Fibroblast of skin of scalp (primary cell): Measurements from ENCODE around the gene MED27.

Source experiments
- DNase-seq: peaks from one replicate; pipeline ENCODE4 v3.0.0-alpha.2; 2013

MED27 gene

DNA sequence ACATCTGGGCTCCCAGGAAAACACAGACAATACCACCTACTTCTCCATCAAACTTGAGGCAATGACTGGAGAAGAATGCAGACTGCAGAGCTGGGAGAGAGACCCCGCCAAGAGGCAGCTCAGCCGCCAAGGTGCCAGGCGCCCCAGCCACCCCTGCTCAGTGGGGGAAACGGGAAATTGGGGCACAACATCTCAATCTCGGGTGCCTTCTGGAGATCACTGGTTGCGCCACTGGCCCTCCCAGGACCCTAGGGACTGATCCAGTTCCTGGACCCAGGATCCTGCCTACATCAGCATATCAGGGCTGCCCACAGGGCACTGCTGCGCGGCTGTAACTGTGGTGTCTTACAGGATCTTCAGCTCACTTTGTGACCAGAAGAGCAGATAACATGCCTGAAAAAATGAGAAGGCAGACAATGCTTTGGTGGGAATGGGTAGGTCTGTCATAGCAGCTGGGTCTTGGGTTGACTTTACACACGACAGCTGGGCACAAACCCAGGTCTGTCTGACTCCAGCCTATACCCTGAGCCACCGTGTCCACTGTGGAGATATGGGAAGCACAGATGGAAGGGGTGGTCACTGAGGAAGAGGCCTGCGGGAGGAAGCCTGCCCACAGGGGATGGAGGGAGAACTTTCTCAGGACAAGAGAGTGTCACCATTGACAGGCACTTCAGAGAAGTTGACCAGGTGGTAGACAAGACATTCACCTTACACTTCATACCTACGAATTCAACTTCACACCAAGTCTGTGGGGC is 204.6 kb downstream of the MED27 start:
- no peak for DNase-seq

- no peak for DNase-seq
Observed at GRCh38 chr9:131874447-131874846, 205.2 kb downstream of the MED27 start.

- DNase-seq, result no peak
Observed at GRCh38 chr9:131873891-131874440, 205.7 kb downstream of the MED27 start.

GRCh38 chr9:131873335-131873734 is 206.3 kb downstream of the MED27 start:
- no peak for DNase-seq

DNA sequence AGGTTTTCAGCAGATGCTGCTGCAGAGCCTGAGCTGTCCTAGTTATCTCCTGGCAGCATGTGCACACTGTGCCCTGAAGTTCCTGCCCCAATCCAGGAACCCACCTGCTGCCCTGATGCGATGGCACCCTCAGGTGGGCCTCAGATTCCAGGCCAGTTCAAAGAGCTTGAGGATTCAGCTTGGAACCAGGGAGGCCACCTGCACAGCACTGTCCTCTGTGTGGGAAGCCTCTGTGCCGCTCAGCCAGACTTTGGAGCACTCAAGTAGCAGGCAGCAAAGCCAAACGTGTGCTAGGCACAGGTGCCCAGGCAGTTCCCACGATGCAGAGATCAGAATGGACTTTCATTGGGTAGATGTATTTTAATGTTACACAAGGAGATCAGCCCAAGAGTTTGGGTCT is 207.0 kb downstream of the MED27 start:
- DNase-seq, result no peak

DNA sequence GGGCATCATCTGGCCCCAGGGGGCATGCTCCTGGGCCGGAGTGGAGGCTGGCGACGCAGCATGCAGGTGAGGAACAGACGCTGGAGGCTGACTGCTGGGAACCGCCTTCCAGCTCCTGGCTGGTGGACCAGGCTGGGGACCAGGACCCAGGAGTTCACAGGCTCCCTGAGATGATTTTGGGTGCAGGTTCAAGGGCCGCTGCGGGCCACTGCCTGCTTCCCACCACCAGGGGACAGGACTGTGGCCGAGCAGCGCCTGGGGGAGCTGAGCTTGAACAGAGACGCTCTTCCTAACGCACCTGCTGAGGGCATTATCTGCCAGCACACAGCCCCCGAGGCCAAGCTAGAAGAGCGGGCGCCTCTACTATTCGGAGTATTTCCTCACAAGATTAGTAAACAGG is 207.7 kb downstream of the MED27 start:
- DNase-seq, result no peak

- DNase-seq, result no peak
Observed at GRCh38 chr9:131870156-131870555, 209.5 kb downstream of the MED27 start.

DNA sequence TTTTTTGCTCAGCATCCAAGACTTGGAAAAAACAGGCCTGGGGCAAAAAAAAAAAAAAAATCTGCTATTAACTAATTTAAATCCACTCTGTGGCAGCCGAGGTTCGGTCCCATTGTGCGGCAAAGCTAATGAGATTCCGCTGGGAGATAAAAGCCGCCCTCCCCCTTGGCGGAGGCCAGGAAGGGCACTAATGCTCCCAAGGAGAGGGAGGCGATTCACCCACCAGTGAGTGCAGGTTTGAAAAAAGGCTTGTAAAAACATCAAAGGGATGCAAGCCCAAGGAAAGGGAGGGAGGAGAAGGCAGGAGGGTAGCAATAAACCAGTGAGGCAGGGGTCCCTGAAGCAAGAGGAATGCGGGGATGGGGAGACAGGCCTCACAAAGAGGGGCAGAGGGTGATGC is 210.3 kb downstream of the MED27 start:
- no peak for DNase-seq

DNA sequence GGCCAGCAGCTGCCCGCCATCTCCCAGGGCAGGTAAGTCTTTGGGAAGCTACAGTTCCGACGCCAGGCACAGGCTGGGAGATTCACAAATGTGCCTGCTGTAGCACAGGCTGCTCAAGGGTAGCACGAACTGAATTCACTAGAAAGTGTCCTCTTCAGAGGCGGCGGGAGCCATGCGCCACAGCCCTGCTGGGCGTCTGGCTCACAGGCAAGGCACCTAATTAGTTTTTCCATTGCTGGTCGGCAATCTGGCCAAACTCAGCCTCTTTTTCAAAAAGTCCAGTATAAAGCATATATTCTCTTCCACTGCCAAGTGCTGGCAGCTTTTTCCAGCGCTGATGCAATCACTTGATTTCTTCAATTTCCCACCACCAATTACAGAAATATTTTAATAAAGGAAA is 210.9 kb downstream of the MED27 start:
- DNase-seq, result peak; percentile 18

DNA sequence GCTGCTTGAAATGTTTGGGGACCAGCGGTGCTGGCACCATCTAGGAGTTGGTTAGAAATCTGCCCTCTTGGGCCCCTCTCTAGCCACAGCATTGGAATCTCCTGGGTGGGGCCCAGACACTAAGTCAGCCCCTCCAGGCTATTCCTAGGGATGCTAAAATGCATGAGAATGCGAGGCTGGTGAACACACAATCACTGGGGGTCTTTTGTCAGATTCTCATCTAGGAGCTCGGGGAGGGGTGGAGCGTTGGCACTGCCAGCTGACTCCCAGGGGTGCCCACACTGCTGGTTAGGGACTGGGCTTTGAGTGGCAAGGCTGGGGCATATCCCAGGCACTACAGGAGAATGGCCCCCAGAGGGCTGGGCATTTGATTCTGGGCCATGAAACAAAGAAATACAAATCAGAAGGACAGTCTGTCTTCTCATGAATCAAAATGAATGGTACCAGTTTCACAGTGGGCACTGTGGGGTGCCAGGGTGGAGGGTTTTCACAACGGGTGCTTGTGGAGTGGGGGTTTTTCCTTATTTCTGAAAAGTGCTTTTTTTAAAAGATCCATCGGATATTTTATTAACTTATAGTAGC is 212.0 kb downstream of the MED27 start:
- DNase-seq, result no peak

- no peak for DNase-seq
Observed at GRCh38 chr9:131865446-131866195, 214.0 kb downstream of the MED27 start.

GRCh38 chr9:131864531-131864930 is 215.1 kb downstream of the MED27 start:
- no peak for DNase-seq

DNA sequence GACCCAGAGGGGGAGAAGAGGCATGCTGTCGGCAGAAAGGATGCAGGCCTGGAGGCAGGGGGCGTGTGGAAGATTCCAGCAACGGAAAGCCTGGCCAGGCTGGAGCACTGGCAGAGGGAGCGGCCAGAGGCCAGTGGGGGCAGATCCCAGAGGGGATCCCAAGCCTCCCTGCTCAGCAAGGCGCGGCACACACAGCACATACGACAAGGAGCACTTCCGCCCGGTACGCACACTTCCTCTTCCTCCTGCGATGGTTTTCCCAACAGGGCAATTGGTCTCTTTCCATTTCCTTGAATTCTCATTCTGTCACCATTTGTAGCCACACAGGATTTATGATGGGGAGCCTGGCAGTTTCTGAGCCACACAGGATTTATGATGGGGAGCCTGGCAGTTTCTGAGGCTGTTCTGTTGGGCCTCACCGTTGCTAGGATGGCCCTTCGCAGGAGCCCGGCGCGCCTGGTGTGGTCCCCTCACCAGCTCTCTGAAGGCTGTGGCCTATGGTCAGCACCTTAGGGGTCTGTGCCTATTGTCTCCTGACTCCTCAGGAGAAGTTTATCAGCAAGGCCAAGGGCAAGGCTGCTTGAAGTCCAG is 216.3 kb downstream of the MED27 start:
- no peak for DNase-seq

- no peak for DNase-seq
Observed at GRCh38 chr9:131862261-131862660, 217.4 kb downstream of the MED27 start.

DNA sequence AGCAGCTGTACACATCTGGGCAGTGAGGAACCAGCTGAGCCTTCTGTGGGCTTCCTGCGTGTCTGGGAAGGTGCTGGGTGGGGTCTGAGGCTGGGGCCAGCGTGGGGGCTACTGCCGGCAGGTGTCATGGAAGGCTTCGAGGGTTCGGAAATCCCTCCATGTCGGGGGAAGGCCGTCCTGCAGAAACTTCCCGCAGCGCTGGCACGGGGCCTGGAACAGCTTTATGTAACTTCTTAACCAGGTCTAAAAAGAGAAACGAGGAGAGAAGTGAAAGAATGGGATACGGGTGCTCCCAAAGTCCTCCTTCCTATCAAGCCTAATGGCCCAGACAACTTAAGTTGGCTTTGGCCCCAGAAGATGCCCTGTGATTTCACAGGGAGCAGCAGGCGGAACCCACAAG is 219.2 kb downstream of the MED27 start:
- DNase-seq, result no peak

DNA sequence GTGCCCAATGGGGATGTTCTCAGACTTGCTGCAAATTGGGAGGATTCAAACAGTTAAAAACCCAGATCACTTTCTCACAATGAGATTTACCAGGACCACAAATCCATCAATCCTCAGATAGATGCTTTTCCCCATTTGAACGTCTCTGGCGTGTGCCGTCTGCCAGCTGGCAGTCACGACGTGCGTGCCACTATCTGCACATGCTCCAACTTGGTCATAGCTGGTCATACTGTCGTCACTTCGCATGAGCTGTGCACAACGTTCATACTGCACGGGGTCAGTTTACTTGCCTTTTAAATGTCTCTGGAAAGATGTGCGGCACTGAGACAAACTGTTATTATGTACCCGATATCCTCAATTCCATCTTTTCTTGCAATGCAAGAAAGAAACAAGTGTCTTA is 221.5 kb downstream of the MED27 start:
- DNase-seq, result no peak

GRCh38 chr9:131856105-131856504 is 223.6 kb downstream of the MED27 start:
- DNase-seq, result no peak

DNA sequence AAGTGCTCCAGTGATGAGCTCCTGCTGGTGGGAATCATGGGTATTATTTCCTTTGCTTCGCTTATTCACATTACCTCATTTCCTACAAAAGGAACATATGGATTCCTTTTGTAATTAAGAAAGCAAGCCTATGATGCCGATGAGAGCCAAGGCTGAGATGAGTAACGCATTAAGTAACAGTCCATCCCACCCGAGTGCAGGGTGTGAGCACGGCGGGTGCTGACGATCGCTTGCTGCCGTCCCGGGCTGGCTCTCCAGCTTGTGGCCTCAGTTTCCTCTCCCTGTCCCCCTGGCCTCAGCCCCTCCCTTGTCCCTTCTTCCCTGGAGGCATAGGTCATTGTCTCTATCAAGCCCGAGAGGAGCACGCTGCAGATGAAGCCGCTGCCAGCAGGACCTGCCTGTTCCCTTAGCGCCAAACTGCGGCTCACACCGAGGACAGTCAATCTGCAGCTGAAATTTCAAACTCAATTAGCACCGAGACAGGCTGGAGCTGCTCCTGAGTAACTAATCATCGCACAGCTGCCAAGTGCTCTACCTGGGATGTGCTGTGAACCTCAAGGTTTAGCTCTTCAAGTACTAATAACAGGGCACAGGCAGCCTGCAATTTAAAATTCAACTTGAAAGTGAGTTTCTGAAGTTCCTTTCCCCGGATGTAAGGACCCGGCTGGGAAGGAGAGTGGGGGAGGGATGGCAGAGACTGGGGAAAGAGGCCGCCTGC is 224.6 kb downstream of the MED27 start:
- DNase-seq, result peak; percentile 50

GRCh38 chr9:131854334-131854733 is 225.3 kb downstream of the MED27 start:
- DNase-seq, result peak; percentile 4

DNA sequence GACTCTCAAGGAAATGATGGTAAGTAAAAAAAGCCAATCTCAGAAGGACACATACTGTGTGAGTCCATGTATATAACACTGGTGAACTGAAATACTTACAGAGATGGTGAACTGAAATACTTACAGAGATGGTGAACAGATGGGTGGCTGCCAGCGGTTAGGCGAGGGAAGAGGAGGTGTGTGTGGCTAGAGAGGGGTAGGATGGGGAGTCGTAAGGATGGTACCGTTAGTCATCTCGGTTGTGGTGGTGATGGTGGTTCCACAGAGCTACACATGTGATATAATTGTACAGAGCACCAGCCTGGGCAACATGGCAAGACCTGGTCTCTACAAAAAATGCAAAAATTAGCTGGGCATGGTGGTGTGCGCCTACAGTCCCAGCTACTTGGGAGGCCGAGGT is 226.2 kb downstream of the MED27 start:
- DNase-seq, result no peak

DNA sequence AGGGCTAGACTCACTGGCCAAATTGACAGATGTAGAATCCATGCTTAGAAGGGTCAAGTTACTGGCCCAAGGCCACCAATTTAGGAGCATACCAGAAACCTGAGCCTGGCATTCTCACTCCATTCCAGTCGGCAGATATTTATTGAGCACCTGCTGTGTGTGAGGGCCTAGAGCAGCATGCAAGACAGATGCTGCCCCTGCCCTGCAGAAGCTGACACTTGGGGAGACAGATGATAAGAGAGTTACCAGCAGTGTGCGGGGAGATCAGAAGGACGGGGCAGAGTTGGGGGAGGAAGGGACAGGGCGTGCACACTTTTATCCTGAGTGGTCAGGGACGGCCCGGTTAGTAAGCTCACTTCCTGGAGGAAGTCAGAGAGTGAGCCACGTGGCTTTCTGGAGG is 228.3 kb downstream of the MED27 start:
- no peak for DNase-seq

- no peak for DNase-seq
Observed at GRCh38 chr9:131849391-131849790, 230.3 kb downstream of the MED27 start.
